Left lung (tissue), 10 donors: ENCODE results near the gene ACTL7A. TPM values are rescaled to one million over a fixed set of nuclear protein-coding genes. Genes with fewer than 3 reads are reported as not detected.

Experiments
- ATAC-seq: fragments of 200-7000 bp; cut with Tn5 transposase; one replicate; pipeline ENCODE4 v1.9.1; 2020; ENCODE audit warnings: moderate library complexity
- DNase-seq, 4 donors: peaks; one replicate each; pipeline ENCODE4 v3.0.0-alpha.2; 2013 to 2020
- H3K27ac ChIP-seq, 2 donors: fragments of 200-600 bp; sonication (generic) in 1 of 2; one replicate each; pipeline versions ENCODE4 v1.5.0 to v1.8.0; 2020 to 2021
- H3K27me3 ChIP-seq, 2 donors: fragments of 200-600 bp; sonication (generic) in 1 of 2; one replicate each; pipeline versions ENCODE4 v1.5.0 to v1.8.0; 2020 to 2021
- H3K36me3 ChIP-seq, 2 donors: fragments of 200-600 bp; sonication (generic) in 1 of 2; one replicate each; pipeline versions ENCODE4 v1.5.0 to v1.8.0; 2020 to 2021
- H3K4me1 ChIP-seq, 2 donors: fragments of 200-600 bp; one replicate each; pipeline ENCODE4 v1.8.0; 2021
- H3K4me3 ChIP-seq, 2 donors: fragments of 200-600 bp; sonication (generic) in 1 of 2; one replicate each; pipeline versions ENCODE4 v1.5.0 to v1.8.0; 2020 to 2021; ENCODE audit warnings: mild to moderate bottlenecking in 1 of 2
- H3K9me3 ChIP-seq, 2 donors: fragments of 200-600 bp; sonication (generic) in 1 of 2; one replicate each; pipeline versions ENCODE4 v1.5.0 to v1.8.0; 2020 to 2021
- CTCF ChIP-seq, 2 donors: fragments of 200-600 bp; sonication (generic) in 1 of 2; IDR thresholded peaks; one replicate each; pipeline versions ENCODE4 v1.5.0 to v1.8.0; 2021; ENCODE audit warnings: antibody characterized with exemption in 2 of 2
- intact Hi-C, 2 donors: fragments of 100-400 bp; cut with DNase I; formaldehyde crosslinking; loops; one replicate each; pipeline versions ENCODE4 v1.11.2 to v1.14.2; 2022
- polyA plus RNA-seq, 6 donors: library from polyadenylated mRNA; unstranded; fragments of 120-200 nt; gene quantifications; one replicate each; pipeline ENCODE4 v1.2.1, GENCODE V29; 2013; ENCODE audit not compliant: insufficient read length in 6 of 6
- total RNA-seq, 2 donors: library from RNA; stranded (reverse); fragmentation: NEBNext Ultra II Directional; extraction: Animal tissue kit (Norgen Biotek cat#: 25700); gene quantifications; one replicate each; pipeline ENCODE4 v1.2.1, GENCODE V29; 2021
- donor health status: DM: no; HTN: yes; CAD: no.
- donor health status: DM: no; HTN: no; CAD: no.

ACTL7A gene
- total and polyA plus RNA-seq, 8 donors: not detected

GRCh38 chr9:108860354-108860753, 1.7 kb upstream of the ACTL7A start:
- intact Hi-C loops: no loop called here
- no peak for TF ChIP-seq CTCF (IDR thresholded peaks at IDR 0.05)
- no peak for ATAC-seq

DNA sequence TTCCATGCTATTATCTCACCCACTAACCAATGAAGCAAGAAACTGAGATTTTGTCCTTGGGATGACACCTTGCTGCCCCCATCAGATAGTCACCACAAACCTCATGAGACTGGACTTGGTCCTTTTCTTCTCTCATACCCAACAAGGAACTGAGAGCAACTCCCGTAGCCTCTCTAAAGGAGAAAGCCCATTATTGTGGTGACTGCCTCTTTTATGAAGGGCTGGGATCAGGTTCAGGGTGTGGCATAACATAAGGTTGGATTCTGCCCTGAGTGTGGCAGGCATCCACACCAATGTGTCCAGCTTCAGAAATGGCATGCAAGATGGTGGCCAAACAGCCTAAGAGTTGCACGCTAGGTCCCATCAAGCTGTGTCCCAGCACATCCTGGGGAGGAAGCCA, 1.3 kb upstream of the ACTL7A start:
- Histone ChIP-seq H3K36me3 (no peaks in the 10 kb centered on the region), H3K4me1 (no peaks in the 10 kb centered on the region), H3K27me3 (no peaks in the 10 kb centered on the region), H3K4me3 (no peak overlapping the region), H3K27ac (peak overlapping the region in 1 of 2 donors; percentile 23), H3K9me3 (no peaks in the 10 kb centered on the region)
- intact Hi-C loops: no loop called here
- ATAC-seq: peak; percentile 5
- DNase-seq: no peak
- no peak for TF ChIP-seq CTCF (IDR thresholded peaks at IDR 0.05)

More at GRCh38 chr9:108860354-108860753, 1.7 kb upstream of the ACTL7A start:
- no peak for DNase-seq
- Histone ChIP-seq H3K27ac (no peak overlapping the region), H3K36me3 (no peaks in the 10 kb centered on the region), H3K4me3 (no peak overlapping the region), H3K9me3 (no peaks in the 10 kb centered on the region), H3K4me1 (no peaks in the 10 kb centered on the region), H3K27me3 (no peaks in the 10 kb centered on the region)

GRCh38 chr9:108861464-108861863, 602 bp upstream of the ACTL7A start:
- H3K9me3 ChIP-seq: no peaks in the 10 kb centered on the region
- H3K27ac ChIP-seq: peak overlapping the region in 1 of 2 donors; percentile 23
- H3K36me3 ChIP-seq: no peaks in the 10 kb centered on the region
- H3K4me3 ChIP-seq: no peak overlapping the region
- TF ChIP-seq CTCF (IDR thresholded peaks at IDR 0.05): no peak
- no peaks in the 10 kb centered on the region for H3K27me3 ChIP-seq
- peak in 1 of 4 donors; percentile 27 for DNase-seq
- peak; percentile 90 for ATAC-seq
- H3K4me1 ChIP-seq: no peaks in the 10 kb centered on the region
- intact Hi-C loops: no loop called here

- H3K36me3 ChIP-seq: peaks cover 0 to 3% of the 10 kb centered on the region in 2 donors
- no peak for ATAC-seq
These were observed 1.8 kb downstream of the ACTL7A start for GRCh38 chr9:108863891-108864290.

GRCh38 chr9:108864446-108864845, 2.4 kb downstream of the ACTL7A start:
- no peak overlapping the region for H3K4me3 ChIP-seq
- no peaks in the 10 kb centered on the region for H3K9me3 ChIP-seq
- H3K27ac ChIP-seq: no peak overlapping the region
- DNase-seq: no peak
- ATAC-seq: no peak
- H3K27me3 ChIP-seq: no peaks in the 10 kb centered on the region
- no peaks in the 10 kb centered on the region for H3K4me1 ChIP-seq
- peaks cover 0 to 7% of the 10 kb centered on the region in 2 donors for H3K36me3 ChIP-seq
- intact Hi-C loops: no loop called here
- TF ChIP-seq CTCF (IDR thresholded peaks at IDR 0.05): no peak

More at GRCh38 chr9:108863891-108864290, 1.8 kb downstream of the ACTL7A start:
- H3K4me3 ChIP-seq: no peak overlapping the region
- no peak for TF ChIP-seq CTCF (IDR thresholded peaks at IDR 0.05)
- no peak for DNase-seq
- intact Hi-C loops: no loop called here
- H3K4me1 ChIP-seq: no peaks in the 10 kb centered on the region
- no peaks in the 10 kb centered on the region for H3K27me3 ChIP-seq
- no peak overlapping the region for H3K27ac ChIP-seq
- H3K9me3 ChIP-seq: no peaks in the 10 kb centered on the region
